ENCODE results near the gene TNFAIP3.

TNFAIP3 gene

DNA sequence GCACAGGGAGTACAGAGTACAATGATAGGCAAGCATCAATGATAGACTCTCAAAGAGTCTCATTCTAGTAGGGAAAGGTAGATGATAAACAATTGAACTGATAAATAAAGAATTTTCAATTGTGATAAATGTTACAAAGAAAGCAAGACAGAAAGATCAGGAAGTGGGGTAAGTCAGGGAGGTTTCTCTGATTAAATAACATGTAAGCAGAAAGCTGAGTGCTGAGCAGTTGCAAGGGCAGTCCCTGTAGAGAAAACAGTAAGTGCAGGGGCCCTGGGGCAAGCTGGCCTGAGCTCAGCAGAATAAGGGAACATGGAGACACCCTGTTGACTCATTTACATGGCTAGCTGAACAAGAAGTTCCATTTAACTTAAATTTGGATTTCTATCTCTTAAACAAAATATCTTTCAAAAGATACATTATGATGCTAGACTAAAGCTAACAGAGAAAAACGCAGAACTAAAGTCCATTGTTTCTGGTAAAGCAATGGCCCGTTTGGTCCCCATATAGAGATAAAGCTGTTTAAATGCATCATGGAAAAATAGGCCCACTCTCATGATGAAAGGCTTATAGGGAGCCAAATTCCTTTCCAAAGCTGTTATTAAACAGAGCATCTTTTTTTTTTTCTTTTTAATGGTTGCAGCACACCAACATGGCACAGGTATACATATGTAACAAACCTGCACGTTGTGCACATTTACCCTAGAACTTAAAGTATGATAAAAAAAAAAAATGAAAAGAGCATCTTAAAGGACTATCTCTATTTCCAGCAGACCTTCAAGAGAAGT lies 5.3 kb upstream of the TNFAIP3 start:
- POLR2A ChIA-PET, result interaction anchor here (0.6 kb wide), 2 partner anchors 205 to 1000 kb away, joined by 3 to 4 read pairs; no protein-coding TSS in a partner anchor
- H3K4me1 ChIP-seq (ENCODE audit: control extremely low read depth in 1 of 4, control insufficient read depth in 4 of 4, insufficient read depth in 4 of 4, low read length in 3 of 4), result peaks cover 3 to 15% (median 8%) of the 10 kb centered on the region in 4 experiments
- WGBS (ENCODE audit: insufficient coverage), result 90% methylated on average over 2 of the region's 3 CpGs

GRCh38 chr6:137862419-137863090 lies 4.5 kb upstream of the TNFAIP3 start:
- Histone ChIP-seq H3K36me3 (ENCODE audit: control insufficient read depth in 4 of 4, insufficient read depth in 4 of 4, low read length in 3 of 4) (no peaks in the 10 kb centered on the region), H3K4me3 (ENCODE audit: control insufficient read depth in 1 of 7, extremely low read depth in 1 of 7, insufficient read depth in 4 of 7, low read depth in 2 of 7, low read length in 6 of 7) (no peak overlapping the region), H3K4me1 (ENCODE audit: control extremely low read depth in 1 of 4, control insufficient read depth in 4 of 4, insufficient read depth in 4 of 4, low read length in 3 of 4) (peaks cover 3 to 12% (median 10%) of the 10 kb centered on the region in 4 experiments), H3K27ac (ENCODE audit: insufficient read depth in 1 of 2, low read depth in 1 of 2, low read length in 2 of 2, poor library complexity in 1 of 2, severe bottlenecking in 2 of 2) (peak overlapping the region in 1 of 2 experiments; percentile 81), H3K27me3 (replicated peaks in 2 of 5; ENCODE audit: control insufficient read depth in 4 of 5, insufficient read depth in 5 of 5, low read length in 4 of 5) (no peaks in the 10 kb centered on the region), H3K9me3 (ENCODE audit: control extremely low read depth in 1 of 5, control insufficient read depth in 4 of 5, insufficient read depth in 2 of 5, low read depth in 1 of 5, low read length in 4 of 5) (no peaks in the 10 kb centered on the region)
- DNase-seq, result no peak
- POLR2A ChIA-PET, result interaction anchor here (0.6 kb wide), 2 partner anchors 204 to 1001 kb away, joined by 3 to 4 read pairs; no protein-coding TSS in a partner anchor
- CTCF ChIA-PET, result interaction anchor here (1.0 to 1.5 kb wide), 3 partner anchors 58 to 82 kb away, joined by 3 to 4 read pairs (median 4); no protein-coding TSS in a partner anchor
- 100% methylated on average over 1 of the region's 5 CpGs for WGBS (ENCODE audit: insufficient coverage)

More for the DNA sequence above, 5.3 kb upstream of the TNFAIP3 start:
- Histone ChIP-seq H3K36me3 (ENCODE audit: control insufficient read depth in 4 of 4, insufficient read depth in 4 of 4, low read length in 3 of 4) (no peaks in the 10 kb centered on the region), H3K27me3 (replicated peaks in 2 of 5; ENCODE audit: control insufficient read depth in 4 of 5, insufficient read depth in 5 of 5, low read length in 4 of 5) (no peaks in the 10 kb centered on the region), H3K9me3 (ENCODE audit: control extremely low read depth in 1 of 5, control insufficient read depth in 4 of 5, insufficient read depth in 2 of 5, low read depth in 1 of 5, low read length in 4 of 5) (no peaks in the 10 kb centered on the region), H3K27ac (ENCODE audit: insufficient read depth in 1 of 2, low read depth in 1 of 2, low read length in 2 of 2, poor library complexity in 1 of 2, severe bottlenecking in 2 of 2) (peak overlapping the region in 1 of 2 experiments; percentile 81), H3K4me3 (ENCODE audit: control insufficient read depth in 1 of 7, extremely low read depth in 1 of 7, insufficient read depth in 4 of 7, low read depth in 2 of 7, low read length in 6 of 7) (no peak overlapping the region)
- CTCF ChIA-PET, result interaction anchor here (0.6 to 1.5 kb wide), 5 partner anchors 8 to 155 kb away, joined by 3 to 4 read pairs (median 4); no protein-coding TSS in a partner anchor
- no peak for DNase-seq

- WGBS (ENCODE audit: insufficient coverage), result 92% methylated on average over 2 of the region's 4 CpGs
- H3K36me3 ChIP-seq (ENCODE audit: control insufficient read depth in 4 of 4, insufficient read depth in 4 of 4, low read length in 3 of 4), result no peaks in the 10 kb centered on the region
- peaks cover 6 to 17% (median 15%) of the 10 kb centered on the region in 4 experiments for H3K4me1 ChIP-seq (ENCODE audit: control extremely low read depth in 1 of 4, control insufficient read depth in 4 of 4, insufficient read depth in 4 of 4, low read length in 3 of 4)
- H3K27me3 ChIP-seq (replicated peaks in 2 of 5; ENCODE audit: control insufficient read depth in 4 of 5, insufficient read depth in 5 of 5, low read length in 4 of 5), result no peaks in the 10 kb centered on the region
- no peaks in the 10 kb centered on the region for H3K9me3 ChIP-seq (ENCODE audit: control extremely low read depth in 1 of 5, control insufficient read depth in 4 of 5, insufficient read depth in 2 of 5, low read depth in 1 of 5, low read length in 4 of 5)
- POLR2A ChIA-PET, result no interaction called here
- H3K4me3 ChIP-seq (ENCODE audit: control insufficient read depth in 1 of 7, extremely low read depth in 1 of 7, insufficient read depth in 4 of 7, low read depth in 2 of 7, low read length in 6 of 7), result no peak overlapping the region
- peak overlapping the region in 1 of 2 experiments; percentile 81 for H3K27ac ChIP-seq (ENCODE audit: insufficient read depth in 1 of 2, low read depth in 1 of 2, low read length in 2 of 2, poor library complexity in 1 of 2, severe bottlenecking in 2 of 2)
- DNase-seq, result peak in 1 of 3 donors; percentile 36
- CTCF ChIA-PET, result interaction anchor here (1.1 to 1.2 kb wide), 2 partner anchors 64 to 81 kb away, joined by 3 to 4 read pairs; no protein-coding TSS in a partner anchor
Observed at GRCh38 chr6:137863091-137863797, 3.8 kb upstream of the TNFAIP3 start.

DNA sequence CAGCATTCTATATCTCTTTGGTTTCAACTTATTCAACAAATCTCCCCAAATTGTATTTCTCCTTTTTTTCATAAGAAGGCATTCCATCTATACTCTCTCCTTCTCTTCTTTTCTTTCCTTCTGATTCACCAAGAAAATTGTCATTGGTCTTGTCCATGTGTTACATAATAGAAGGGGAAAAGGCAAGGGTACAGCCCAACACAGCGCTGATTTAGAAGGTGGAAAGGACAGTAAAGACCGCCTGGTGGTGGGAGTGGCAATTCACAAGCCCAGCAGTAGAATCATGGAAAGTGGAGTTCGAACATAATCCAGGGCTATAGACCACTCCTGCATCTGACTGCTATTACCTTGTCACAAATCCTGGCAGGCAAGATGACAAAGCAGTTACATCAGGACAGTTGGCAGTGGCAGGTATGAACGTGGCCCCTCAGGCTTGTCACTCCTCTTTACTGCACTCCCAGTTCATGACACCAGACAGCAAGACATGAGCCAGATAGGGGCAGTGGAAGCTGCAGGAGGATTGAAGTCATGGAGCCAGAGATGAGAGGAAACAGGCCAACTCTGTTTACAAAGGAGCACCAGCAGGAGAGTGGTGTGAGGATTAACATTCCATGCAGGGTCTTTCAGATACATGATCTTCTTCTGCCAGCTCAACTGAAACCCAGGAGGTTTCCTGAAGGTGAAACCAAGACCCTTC lies 2.1 kb upstream of the TNFAIP3 start:
- Histone ChIP-seq H3K36me3 (ENCODE audit: control insufficient read depth in 4 of 4, insufficient read depth in 4 of 4, low read length in 3 of 4) (no peaks in the 10 kb centered on the region), H3K27me3 (replicated peaks in 2 of 5; ENCODE audit: control insufficient read depth in 4 of 5, insufficient read depth in 5 of 5, low read length in 4 of 5) (no peaks in the 10 kb centered on the region), H3K4me1 (ENCODE audit: control extremely low read depth in 1 of 4, control insufficient read depth in 4 of 4, insufficient read depth in 4 of 4, low read length in 3 of 4) (peaks cover 12 to 33% (median 24%) of the 10 kb centered on the region in 4 experiments), H3K27ac (ENCODE audit: insufficient read depth in 1 of 2, low read depth in 1 of 2, low read length in 2 of 2, poor library complexity in 1 of 2, severe bottlenecking in 2 of 2) (peak overlapping the region in 1 of 2 experiments; percentile 92), H3K4me3 (ENCODE audit: control insufficient read depth in 1 of 7, extremely low read depth in 1 of 7, insufficient read depth in 4 of 7, low read depth in 2 of 7, low read length in 6 of 7) (no peak overlapping the region), H3K9me3 (ENCODE audit: control extremely low read depth in 1 of 5, control insufficient read depth in 4 of 5, insufficient read depth in 2 of 5, low read depth in 1 of 5, low read length in 4 of 5) (no peaks in the 10 kb centered on the region)
- CTCF ChIA-PET, result interaction anchor here (0.9 to 3.2 kb wide), 5 partner anchors 41 to 157 kb away, joined by 3 to 16 read pairs (median 8); no protein-coding TSS in a partner anchor
- POLR2A ChIA-PET, result no interaction called here
- no peak for DNase-seq
- 93% methylated on average over 3 of the region's 4 CpGs for WGBS (ENCODE audit: insufficient coverage)

DNA sequence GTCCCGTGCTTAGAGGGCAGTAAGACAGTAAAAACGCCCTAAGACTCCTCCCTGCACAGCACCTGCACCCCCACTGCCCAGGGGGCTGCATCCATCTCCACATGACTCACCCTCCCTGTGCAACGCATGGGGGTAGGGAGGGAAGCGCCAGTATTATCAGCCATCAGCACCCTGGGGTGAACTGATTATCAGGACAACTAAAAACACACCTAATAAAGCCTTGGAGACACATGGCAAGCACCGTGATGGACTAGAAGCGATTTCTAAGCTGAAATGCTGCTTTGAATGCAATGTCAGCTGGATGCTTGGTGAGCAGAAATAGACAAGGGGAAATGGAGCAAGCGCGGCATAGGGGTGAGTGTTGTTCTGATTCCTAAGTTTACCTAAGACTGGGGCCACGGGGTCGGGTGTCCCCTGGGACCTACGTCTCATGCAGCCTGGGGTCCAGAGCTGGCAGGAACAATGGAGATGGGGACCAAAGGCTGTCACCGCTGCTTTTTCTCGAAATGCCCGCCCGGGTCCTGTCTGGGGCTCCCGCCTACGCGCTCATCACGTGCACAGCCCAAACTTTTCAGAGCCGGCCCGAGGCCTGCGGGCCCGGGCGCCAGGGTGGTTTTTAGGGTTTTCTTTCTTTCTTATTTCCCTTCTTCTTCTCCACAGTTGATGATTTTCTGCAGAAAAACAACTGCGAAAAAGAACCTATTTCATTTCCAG lies 702 bp upstream of the TNFAIP3 start:
- Histone ChIP-seq H3K4me1 (ENCODE audit: control extremely low read depth in 1 of 4, control insufficient read depth in 4 of 4, insufficient read depth in 4 of 4, low read length in 3 of 4) (peaks cover 12 to 47% (median 32%) of the 10 kb centered on the region in 4 experiments), H3K27me3 (replicated peaks in 2 of 5; ENCODE audit: control insufficient read depth in 4 of 5, insufficient read depth in 5 of 5, low read length in 4 of 5) (no peaks in the 10 kb centered on the region), H3K27ac (ENCODE audit: insufficient read depth in 1 of 2, low read depth in 1 of 2, low read length in 2 of 2, poor library complexity in 1 of 2, severe bottlenecking in 2 of 2) (peak overlapping the region; percentile 85 to 92), H3K9me3 (ENCODE audit: control extremely low read depth in 1 of 5, control insufficient read depth in 4 of 5, insufficient read depth in 2 of 5, low read depth in 1 of 5, low read length in 4 of 5) (no peaks in the 10 kb centered on the region), H3K4me3 (ENCODE audit: control insufficient read depth in 1 of 7, extremely low read depth in 1 of 7, insufficient read depth in 4 of 7, low read depth in 2 of 7, low read length in 6 of 7) (peak overlapping the region; percentile 54 to 81 (median 69)), H3K36me3 (ENCODE audit: control insufficient read depth in 4 of 4, insufficient read depth in 4 of 4, low read length in 3 of 4) (peaks cover 0 to 2% (median 1%) of the 10 kb centered on the region in 4 experiments)
- peak; percentile 39 to 84 (median 77) for DNase-seq
- ChIA-PET POLR2A (interaction anchor here (0.9 to 2.6 kb wide), 8 partner anchors 10 to 158 kb away, joined by 3 to 9 read pairs (median 3); no protein-coding TSS in a partner anchor), CTCF (interaction anchor here (0.7 to 7.5 kb wide), 28 partner anchors 8 to 167 kb away, joined by 3 to 67 read pairs (median 7); no protein-coding TSS in a partner anchor)
- WGBS (ENCODE audit: insufficient coverage), result 3% methylated on average over 23 of the region's 25 CpGs

All from common myeloid progenitor, CD34-positive (primary cell).